Astrocyte (in vitro differentiated cells and primary cell): ENCODE measurements around the gene ATG13. TPM values are rescaled to one million over a fixed set of nuclear protein-coding genes. Genes with fewer than 3 reads are reported as not detected.

Experiments used
- DNase-seq: peaks from one replicate; pipeline ENCODE4 v3.0.0-alpha.2; 2010; ENCODE audit warnings: low read depth
- FAIRE-seq: peaks from 2 replicates; lab custom pipeline; 2011; peaks lifted over from hg19 to GRCh38; lab: Jason Lieb, UNC
- H2AFZ ChIP-seq: 2 replicates; pipeline ENCODE4 v1.6.0; 2012; ENCODE audit warnings: low read depth, low read length, inconsistent platforms
- H3K27ac ChIP-seq: 2 replicates; pipeline ENCODE4 v1.5.1; 2011; ENCODE audit warnings: low read depth, low read length, inconsistent platforms
- H3K27me3 ChIP-seq: 2 replicates; pipeline ENCODE4 v1.6.0; 2011; ENCODE audit warnings: low read length, inconsistent platforms; ENCODE audit not compliant: insufficient read depth
- H3K36me3 ChIP-seq: 2 replicates; pipeline ENCODE4 v1.5.1; 2011; ENCODE audit warnings: low read length, inconsistent platforms; ENCODE audit not compliant: insufficient read depth
- H3K4me1 ChIP-seq: 2 replicates; pipeline ENCODE4 v1.5.1; 2011; ENCODE audit warnings: low read length, inconsistent platforms; ENCODE audit not compliant: insufficient read depth
- H3K4me2 ChIP-seq: 2 replicates; pipeline ENCODE4 v1.6.0; 2012; ENCODE audit warnings: low read length, inconsistent platforms
- H3K4me3 ChIP-seq: 2 replicates; pipeline ENCODE4 v1.5.1; 2011; ENCODE audit warnings: low read depth, mild to moderate bottlenecking, low read length, inconsistent platforms; ENCODE audit not compliant: insufficient read depth
- H3K79me2 ChIP-seq: 2 replicates; pipeline ENCODE4 v1.6.0; 2012; ENCODE audit warnings: mild to moderate bottlenecking, low read length, inconsistent platforms; ENCODE audit not compliant: insufficient read depth
- H3K9ac ChIP-seq: 2 replicates; pipeline ENCODE4 v1.6.0; 2012; ENCODE audit warnings: mild to moderate bottlenecking, low read length, inconsistent platforms
- H3K9me3 ChIP-seq: 2 replicates; pipeline ENCODE4 v1.5.1; 2012; ENCODE audit warnings: low read depth, mild to moderate bottlenecking, low read length, inconsistent platforms; ENCODE audit not compliant: insufficient read depth
- H4K20me1 ChIP-seq: 2 replicates; pipeline ENCODE4 v1.6.0; 2012; ENCODE audit warnings: low read length, inconsistent platforms; ENCODE audit not compliant: insufficient read depth
- H3K27ac Mint-ChIP-seq: one replicate; pipeline ENCODE4 v1.8.0; 2021; ENCODE audit warnings: mild to moderate bottlenecking, mixed read lengths; ENCODE audit not compliant: unreplicated experiment
- H3K27me3 Mint-ChIP-seq: one replicate; pipeline ENCODE4 v1.8.0; 2021; ENCODE audit warnings: low read depth, mixed read lengths; ENCODE audit not compliant: unreplicated experiment
- H3K36me3 Mint-ChIP-seq: one replicate; pipeline ENCODE4 v1.8.0; 2021; ENCODE audit warnings: low read depth, mixed read lengths; ENCODE audit not compliant: unreplicated experiment
- H3K4me1 Mint-ChIP-seq: one replicate; pipeline ENCODE4 v1.8.0; 2021; ENCODE audit warnings: low read depth, mixed read lengths; ENCODE audit not compliant: unreplicated experiment
- H3K4me3 Mint-ChIP-seq: one replicate; pipeline ENCODE4 v1.8.0; 2021; ENCODE audit warnings: mild to moderate bottlenecking, moderate library complexity, mixed read lengths; ENCODE audit not compliant: unreplicated experiment
- H3K9me3 Mint-ChIP-seq: one replicate; pipeline ENCODE4 v1.8.0; 2021; ENCODE audit warnings: mild to moderate bottlenecking, mixed read lengths; ENCODE audit not compliant: unreplicated experiment
- CTCF ChIP-seq: IDR thresholded peaks from 2 replicates; pipeline ENCODE4 v1.5.1; 2011; ENCODE audit warnings: low read depth, mild to moderate bottlenecking, inconsistent platforms, low read length, moderate library complexity; ENCODE audit not compliant: insufficient read depth
- EZH2 ChIP-seq: IDR thresholded peaks from 2 replicates; pipeline ENCODE4 v1.6.1; 2012; ENCODE audit warnings: mild to moderate bottlenecking, low read length, inconsistent platforms; ENCODE audit not compliant: insufficient read depth
- total RNA-seq: library from RNA; stranded (reverse); gene quantifications from 2 replicates; pipeline ENCODE4 v1.2.1, GENCODE V29; 2021

The ATG13 gene
- total RNA-seq, 1 donor from 2014 or later, result 116 TPM

DNA sequence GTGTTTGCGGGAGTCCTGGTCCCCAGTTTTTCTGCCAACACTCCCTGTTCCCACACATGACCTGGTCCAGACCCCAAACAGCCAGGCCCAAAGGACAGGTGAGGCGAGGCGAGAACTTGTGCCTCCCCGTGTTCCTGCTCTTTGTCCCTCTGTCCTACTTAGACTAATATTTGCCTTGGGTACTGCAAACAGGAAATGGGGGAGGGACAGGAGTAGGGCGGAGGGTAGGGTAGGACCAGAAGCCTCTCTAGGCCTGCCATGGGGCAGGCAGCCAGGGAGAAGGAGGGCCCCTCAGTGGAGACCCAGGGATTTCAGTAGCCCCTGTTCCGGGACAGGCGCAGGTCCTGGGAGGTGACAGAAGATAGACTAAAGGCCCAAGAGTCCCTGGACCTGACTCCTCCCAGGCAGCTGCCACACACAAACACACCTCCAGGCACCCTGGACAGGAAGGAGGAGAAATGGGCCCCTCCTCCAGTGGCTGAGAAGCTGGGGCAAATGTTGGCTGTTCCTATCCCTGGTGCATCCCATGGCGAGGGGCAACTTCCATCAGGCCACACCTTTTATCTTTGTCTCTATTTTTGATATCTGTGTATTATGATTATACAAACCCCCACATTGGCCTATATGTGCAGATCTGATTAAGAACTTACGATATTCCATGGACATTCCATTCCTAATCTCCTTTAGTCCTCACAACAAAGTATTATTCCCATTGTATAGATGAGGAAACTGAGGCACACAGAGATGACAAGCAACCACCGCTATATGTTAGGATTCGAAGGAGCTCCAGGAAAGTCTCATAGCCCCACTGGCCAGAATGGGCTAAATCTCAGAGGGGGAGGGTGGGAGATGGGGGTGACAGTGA lies 101.0 kb downstream of the ATG13 start:
- Histone ChIP-seq H3K9ac (no peak overlapping the region), H4K20me1 (no peaks in the 10 kb centered on the region), H3K4me3 (no peak overlapping the region), H3K27ac (no peak overlapping the region), H2AFZ (peak overlapping the region; percentile 47), H3K27me3 (no peaks in the 10 kb centered on the region), H3K4me1 (peaks cover 19% of the 10 kb centered on the region), H3K9me3 (no peaks in the 10 kb centered on the region), H3K36me3 (no peaks in the 10 kb centered on the region), H3K4me2 (no peak overlapping the region), H3K79me2 (no peaks in the 10 kb centered on the region)
- H3K27me3 Mint-ChIP-seq, result no peaks in the 10 kb centered on the region
- H3K4me3 Mint-ChIP-seq, result no peak overlapping the region
- no peak overlapping the region for H3K27ac Mint-ChIP-seq
- peaks cover 9% of the 10 kb centered on the region for H3K4me1 Mint-ChIP-seq
- FAIRE-seq, result no peak
- TF ChIP-seq CTCF, result no peak
- TF ChIP-seq EZH2, result no peak
- no peak for DNase-seq
- H3K36me3 Mint-ChIP-seq, result peaks cover 3% of the 10 kb centered on the region
- no peaks in the 10 kb centered on the region for H3K9me3 Mint-ChIP-seq

GRCh38 chr11:46719048-46719542 lies 101.7 kb downstream of the ATG13 start, which contains the start of gene F2:
Gene F2, plus strand, starts transcription at chr11:46719213. Its CDS starts 23 bp downstream, at chr11:46719236.
- Mint-ChIP-seq H3K27ac (no peak within 1 kb of the TSS), H3K9me3 (no peaks in the 10 kb centered on the region), H3K27me3 (no peaks in the 10 kb centered on the region), H3K4me1 (peaks cover 13% of the 10 kb centered on the region), H3K36me3 (peaks cover 3% of the 10 kb centered on the region), H3K4me3 (no peak within 1 kb of the TSS)
- no peak within 1 kb of the TSS for H3K9ac ChIP-seq
- no peaks in the 10 kb centered on the region for H3K27me3 ChIP-seq
- H3K79me2 ChIP-seq, result no peaks in the 10 kb centered on the region
- peaks cover 15% of the 10 kb centered on the region for H3K4me1 ChIP-seq
- H3K36me3 ChIP-seq, result no peaks in the 10 kb centered on the region
- no peaks in the 10 kb centered on the region for H4K20me1 ChIP-seq
- H3K27ac ChIP-seq, result no peak within 1 kb of the TSS
- no peak for TF ChIP-seq CTCF
- TF ChIP-seq EZH2, result no peak
- H3K4me3 ChIP-seq, result no peak within 1 kb of the TSS
- no peaks in the 10 kb centered on the region for H3K9me3 ChIP-seq
- DNase-seq (no peak), FAIRE-seq (no peak)
- H2AFZ ChIP-seq, result peak within 1 kb of the TSS; percentile 47
- H3K4me2 ChIP-seq, result no peak within 1 kb of the TSS
